ENCODE measurements around the gene ZNF620. TPM values are rescaled to one million over a fixed set of nuclear protein-coding genes. Genes with fewer than 3 reads are reported as not detected.
A peak's percentile ranks its signal among the peaks of the same experiment; 100 is the strongest.
"Not testable (repeated sequence)": the region's sequence is repeated elsewhere in the genome, so short reads cannot be mapped to it uniquely, and the experiment has no call there.

The ZNF620 gene
- total RNA-seq (2014; rRNA removed; shearing (Covaris generic)) = 3.2 and 4.4 TPM in 2 replicates

DNA sequence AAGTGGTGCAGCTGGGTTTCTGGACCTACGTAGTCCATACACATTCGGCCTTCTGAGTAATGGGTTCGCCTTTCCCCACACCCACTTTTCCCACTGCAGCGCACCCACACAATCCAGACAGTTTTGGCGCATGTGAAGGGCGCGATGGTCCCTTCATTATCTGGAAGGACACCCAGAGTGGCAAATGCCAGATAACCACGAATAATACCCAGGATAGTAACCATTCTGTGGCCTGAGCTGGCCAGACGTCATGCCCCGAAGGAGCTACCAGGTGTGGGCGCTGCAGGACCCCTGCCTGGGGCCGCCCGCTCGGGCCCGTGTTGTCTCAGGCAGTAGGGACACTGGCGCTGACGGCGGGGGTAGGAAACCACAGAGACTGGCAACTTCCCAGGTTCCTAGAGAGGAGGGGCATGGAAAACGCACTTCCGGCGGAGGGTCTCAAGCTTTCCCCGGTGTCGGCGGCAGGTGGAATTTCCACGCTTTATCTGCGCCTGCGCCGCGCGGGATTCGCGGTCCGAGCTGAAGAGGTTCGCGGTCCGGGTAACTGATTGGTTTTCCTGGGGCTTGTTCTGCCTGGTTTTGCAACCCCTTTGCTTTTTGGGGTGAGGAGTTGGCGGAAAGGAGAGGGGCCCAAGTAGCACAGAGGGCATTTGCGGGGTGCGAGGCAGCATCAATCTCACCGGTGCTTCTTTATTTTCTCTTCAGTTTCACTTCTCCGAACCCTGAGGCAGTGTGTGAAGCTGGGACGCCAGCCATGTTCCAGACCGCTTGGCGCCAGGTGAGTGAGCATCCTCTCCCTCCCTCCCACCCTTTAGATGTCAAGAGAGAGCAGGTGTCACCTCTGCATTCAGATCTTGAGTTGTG is at the start of gene ZNF620:
Gene ZNF620 (plus strand): TSS at position 441 of the 864 bp plus-strand sequence. CDS start 314 bp downstream, at position 755.
- peak; percentile 59 for DNase-seq (ENCODE audit: low read depth)

DNA sequence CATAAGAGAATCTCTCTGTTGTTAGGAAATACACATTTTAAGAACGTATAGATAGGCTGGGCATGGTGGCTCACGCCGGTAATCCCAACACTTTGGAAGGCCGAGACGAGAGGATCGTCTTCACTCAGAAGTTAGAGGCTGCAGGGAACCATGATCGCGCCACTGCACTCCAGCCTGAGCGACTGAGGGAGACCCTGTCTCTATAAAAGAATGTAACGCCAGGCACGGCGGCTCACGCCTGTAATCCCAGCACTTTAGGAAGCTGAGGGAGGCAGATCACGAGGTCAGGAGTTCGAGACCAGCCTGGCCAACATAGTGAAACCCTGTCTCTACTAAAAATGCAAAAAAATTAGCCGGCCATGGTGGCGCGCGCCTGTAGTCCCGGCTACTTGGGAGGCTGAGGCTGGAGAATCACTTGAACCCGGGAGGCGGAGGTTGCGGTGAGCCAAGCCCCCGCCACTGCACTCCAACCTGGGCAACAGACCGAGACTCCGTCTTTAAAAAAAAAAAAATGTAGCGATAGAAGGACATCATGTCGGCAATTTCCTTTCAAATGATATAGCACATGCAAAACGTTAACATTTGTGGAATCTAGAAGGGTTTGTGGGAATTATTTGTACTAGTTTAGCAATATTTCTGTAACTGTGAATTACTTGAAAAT is 49.4 kb upstream of the ZNF620 start:
- no peak for DNase-seq (ENCODE audit: low read depth)

DNA sequence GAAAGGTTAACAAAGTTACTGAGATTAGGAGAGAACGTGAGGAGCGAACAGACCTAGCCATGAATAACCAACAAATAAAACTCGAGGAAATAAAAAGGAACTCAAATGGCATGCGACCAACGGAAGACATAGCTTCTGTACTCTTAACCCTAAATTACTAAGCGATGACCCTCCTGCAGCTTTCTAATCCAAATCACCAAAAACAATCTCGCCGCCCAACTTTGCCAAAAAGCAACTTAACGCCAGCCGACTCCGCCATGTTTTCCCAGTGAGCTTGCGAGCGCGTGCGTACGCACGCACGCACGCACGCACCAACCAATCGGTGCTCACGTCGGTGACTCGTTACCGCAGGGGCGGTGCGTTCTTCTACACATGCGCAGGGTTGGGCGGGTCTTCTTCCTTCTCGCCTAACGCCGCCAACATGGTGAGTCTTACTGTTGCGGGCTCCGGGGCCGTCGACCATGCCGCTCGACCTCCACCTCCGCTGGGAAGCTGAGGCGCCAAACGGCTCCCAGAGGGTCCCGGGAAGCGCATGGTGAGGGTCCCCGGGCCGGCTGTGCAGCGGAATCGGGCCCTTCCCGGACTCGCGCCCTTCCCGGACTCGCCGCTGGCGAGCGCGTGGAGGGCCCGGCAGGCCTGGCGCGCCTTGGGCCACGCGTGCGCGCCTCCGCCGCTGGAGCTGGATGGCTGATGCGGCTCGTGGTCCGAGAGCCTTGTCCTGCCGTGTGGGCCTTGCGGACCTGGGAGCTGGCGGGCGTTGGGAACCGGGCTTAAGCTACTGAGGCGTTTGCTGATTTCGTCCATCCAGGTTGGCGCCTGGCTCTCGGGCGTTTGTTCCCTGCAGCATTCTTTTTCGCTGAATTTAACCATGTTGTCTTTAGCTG is 48.7 kb upstream of the ZNF620 start, which contains the start of gene RPL14:
Gene RPL14 (plus strand): TSS at position 400 of the 884 bp plus-strand sequence. CDS start 133 bp downstream, at position 533.
- DNase-seq (ENCODE audit: low read depth) = peak; percentile 92

DNA sequence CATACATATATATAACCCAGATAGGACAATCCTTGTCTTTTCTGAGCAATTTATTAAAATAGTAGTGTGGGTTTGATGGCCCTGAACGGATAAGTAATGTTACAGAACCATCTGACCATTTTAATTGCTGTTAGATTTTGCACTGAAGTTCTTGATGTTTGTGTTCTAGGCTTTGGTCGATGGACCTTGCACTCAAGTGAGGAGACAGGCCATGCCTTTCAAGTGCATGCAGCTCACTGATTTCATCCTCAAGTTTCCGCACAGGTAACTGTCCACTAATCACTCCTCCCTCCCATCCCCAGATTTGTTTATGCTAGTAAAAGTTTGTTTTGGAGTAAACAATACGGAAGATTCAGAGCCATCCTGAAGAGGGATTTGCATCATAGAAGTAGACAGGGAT is 47.4 kb upstream of the ZNF620 start:
- DNase-seq (ENCODE audit: low read depth) = no peak

DNA sequence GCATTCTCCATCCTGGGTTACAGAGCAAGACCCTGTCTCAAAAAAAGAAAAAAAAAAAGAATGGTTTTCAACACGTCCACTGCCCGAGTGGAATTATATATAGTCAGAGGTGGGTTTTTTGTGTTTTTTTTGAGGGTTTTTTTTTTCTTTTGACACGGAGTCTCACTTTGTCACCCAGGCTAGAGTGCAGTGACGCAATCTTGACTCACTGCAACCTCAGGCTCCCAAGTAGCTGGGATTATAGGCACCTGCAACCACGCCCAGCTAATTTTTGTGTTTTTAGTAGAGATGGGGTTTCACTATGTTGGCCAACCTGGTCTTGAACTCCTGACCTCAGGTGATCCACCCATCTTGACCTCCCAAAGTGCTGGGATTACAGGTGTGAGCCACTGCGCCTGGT is 45.4 kb upstream of the ZNF620 start:
- DNase-seq (ENCODE audit: low read depth) = not testable (repeated sequence)

DNA sequence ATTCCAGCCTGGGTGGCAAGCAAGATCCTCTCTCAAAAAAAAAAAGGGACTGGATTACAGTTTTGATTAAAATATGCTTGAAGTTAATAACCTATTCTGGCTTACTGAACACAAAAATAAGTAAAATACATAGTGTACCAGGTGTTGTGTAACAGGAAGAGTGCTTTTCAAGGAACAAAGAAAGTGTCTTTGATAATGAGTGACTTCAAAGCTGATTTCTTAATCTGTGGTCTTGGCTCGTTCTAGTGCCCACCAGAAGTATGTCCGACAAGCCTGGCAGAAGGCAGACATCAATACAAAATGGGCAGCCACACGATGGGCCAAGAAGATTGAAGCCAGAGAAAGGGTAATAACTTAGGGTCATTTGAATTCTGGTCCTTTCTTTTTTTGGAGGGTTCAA is 44.7 kb upstream of the ZNF620 start:
- DNase-seq (ENCODE audit: low read depth) = no peak

DNA sequence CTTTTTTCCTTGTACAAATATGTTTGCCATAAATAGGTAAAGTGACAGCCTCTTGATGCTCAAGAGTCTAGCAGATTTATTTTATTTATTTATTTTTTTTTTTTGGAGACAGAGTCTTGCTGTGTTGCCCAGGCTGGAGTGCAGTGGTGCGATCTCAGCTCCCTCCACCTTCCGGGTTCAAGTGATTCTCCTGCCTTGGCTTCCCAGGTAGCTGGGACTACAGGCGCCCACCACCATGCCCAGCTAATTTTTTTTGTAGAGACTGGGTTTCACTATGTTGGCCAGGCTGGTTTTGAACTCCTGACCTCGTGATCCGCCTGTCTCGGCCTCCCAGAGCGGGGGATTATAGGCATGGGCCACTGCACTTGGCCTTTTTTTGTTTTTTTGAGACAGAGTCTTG is 43.0 kb upstream of the ZNF620 start:
- not testable (repeated sequence) for DNase-seq (ENCODE audit: low read depth)

DNA sequence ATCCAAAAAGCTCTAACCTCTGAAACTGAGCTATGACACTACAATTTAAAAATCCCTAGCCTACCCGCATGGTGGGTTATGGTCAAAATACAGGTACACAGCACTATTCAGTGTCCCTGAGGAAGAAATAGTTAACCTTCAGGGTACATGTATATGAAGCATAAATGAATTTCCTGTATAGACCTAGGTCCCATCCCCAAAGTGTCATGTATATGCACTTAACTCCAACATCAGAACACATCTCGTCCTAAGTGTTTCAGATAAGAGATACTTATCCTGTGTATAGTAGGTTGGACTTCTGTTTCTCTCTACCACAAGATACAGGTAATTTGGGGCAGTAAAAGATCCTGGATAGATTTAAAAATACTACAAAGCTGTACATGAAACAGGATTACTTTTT is 42.3 kb upstream of the ZNF620 start:
- DNase-seq (ENCODE audit: low read depth) = no peak

DNA sequence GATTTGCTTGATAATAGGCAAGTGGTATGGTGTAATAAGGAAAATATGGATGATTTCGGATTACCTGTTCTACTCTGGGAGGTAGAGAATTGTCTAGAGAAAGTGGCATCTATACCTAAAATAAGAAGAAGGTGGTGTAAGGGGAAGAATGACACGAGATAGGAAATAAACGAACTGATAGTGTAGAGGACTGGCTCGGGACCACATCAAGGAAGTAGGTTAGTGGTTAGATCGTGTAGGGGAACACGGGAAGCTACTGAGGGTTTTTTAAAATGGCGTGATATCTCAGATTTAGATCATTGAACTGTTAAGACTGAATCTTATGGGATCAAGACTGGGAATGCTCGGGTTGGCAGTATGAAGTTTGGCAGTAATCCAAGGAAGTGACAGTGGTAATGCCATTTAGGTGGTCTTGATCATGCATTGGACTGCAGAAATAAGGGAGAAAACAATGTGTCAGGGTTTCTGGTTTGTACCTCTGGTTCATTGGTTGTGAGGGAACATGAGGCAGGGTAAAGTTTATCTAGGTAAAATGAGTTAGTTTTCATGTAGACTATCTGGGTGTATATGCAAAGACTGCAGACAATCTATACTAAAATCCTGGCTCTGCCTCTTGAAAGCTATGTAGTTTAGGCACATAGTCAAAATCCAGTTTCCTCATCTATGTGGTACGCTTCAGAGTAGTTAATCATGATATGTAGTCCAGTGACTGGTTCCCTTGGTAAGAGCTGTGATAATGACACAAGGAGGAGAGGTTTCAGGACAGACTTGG is 41.3 kb upstream of the ZNF620 start:
- DNase-seq (ENCODE audit: low read depth) = no peak

DNA sequence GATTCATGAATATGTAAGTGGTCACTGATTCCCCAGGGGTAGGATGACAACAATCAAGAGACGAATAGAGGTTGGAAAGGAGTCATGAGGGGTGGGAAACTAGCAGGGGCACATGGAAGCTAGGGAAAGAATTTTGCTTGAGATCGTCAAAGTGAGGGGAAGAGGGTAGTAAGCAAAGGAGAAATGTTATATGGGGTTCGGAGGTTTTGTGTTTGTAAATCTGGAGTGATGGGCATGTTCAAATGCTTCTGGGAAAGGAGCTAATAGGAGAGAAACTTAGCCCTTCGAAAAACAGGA is 40.8 kb upstream of the ZNF620 start:
- no peak for DNase-seq (ENCODE audit: low read depth)

DNA sequence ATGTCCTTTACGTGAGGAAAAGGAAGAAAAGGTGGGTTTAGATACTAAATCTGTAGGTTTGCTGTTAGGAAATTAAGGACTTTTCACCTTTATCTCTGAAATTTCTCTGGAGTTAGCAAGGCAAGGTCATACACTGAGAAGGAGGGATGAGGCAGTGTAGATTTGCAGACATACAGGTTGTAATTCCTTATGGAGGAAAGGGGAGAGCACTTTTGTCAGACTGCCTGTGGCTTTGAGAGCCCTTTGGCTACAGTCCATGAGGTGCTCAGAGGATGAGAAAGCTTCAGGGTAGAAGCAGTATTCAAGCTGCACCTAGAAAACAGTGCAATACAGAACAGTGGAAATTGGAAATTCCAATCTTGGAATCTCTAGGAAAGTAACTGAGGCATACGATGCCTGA is 40.4 kb upstream of the ZNF620 start:
- DNase-seq (ENCODE audit: low read depth) = peak; percentile 20

DNA sequence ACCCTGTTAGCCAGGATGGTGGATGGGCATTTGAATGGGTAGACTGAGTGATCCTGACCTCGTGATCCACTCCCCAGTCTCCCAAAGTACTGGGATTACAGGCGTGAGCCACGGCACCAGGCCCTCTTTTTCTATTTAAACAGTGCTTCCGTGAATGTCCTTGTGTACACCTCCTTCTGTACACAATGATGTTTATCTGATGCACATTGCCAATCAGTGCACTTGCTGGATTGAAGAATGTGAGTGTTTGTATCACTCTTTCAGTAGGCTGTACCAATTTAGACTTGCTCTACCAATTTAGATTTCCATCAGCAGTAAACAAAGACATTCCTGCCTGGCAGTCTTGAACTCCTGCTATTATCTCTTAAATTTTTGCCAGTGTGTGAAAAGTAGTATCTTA is 37.8 kb upstream of the ZNF620 start:
- no peak for DNase-seq (ENCODE audit: low read depth)

DNA sequence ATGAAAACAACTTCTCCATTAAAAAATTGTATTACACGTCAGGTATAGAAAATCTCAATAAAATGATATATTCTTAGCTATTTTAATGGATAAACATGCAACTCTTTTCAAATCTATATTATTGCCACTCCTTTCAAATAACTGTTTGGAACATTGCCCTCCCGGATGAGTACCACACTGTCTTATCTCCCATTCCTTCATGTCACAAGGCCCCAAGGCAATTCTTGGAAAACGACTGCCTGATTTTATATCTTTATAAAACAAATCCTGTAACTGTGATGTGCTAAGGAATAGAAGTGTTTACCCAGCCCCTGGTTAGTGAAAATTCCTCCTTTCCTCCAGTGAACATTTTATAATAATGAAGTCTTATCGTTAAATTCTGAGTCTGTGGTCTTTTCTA is 35.1 kb upstream of the ZNF620 start:
- no peak for DNase-seq (ENCODE audit: low read depth)

DNA sequence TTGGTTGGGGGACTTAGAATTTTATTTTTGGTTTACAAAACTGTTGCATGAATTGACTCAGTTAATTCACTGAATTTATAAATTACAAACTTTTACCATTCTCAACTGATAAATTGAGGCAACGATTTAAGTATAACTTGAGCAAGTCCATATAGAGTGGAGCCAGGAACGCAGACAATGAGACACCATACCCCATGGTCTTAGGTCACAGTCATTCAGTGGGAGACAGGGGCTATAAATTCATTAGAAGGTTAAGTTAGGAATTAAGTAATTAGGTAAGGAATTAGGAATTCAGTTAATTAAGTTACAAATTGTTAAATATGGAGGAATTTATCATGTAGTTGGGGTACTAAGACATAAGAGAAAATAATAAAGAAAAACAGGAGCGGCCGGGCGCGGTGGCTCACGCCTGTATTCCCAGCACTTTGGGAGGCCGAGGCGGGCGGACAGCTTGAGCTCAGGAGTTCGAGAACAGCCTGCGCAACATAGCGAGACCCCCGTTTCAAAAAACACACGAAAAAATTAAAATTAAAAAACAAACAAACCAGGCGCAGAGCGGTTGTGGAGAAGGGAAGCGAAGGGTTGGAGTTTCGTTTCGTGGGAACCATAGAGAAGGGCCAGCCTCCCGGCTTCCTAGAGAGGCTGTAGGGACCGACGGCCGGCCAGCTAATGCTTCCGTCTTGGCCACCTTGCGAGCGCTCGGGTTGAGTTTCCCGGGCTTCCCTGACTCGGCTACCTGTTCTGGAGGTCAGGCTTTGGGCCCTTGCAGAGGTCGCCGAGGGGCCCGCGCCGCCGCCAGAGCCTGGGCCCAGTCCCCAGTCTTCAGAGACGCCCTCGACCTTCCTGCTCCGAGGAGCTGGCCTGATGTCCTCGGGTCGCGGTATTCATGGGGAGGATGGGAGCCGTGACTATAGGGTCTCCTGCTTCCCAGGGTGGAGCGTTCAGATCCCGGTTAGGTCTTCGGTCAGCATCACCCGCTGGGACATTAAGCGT is 29.1 kb upstream of the ZNF620 start, which contains the start of gene ZNF619:
Gene ZNF619 (plus strand): TSS at position 645 of the 993 bp plus-strand sequence. CDS start 858 bp downstream, outside the sequence.
- peak; percentile 67 for DNase-seq (ENCODE audit: low read depth)

DNA sequence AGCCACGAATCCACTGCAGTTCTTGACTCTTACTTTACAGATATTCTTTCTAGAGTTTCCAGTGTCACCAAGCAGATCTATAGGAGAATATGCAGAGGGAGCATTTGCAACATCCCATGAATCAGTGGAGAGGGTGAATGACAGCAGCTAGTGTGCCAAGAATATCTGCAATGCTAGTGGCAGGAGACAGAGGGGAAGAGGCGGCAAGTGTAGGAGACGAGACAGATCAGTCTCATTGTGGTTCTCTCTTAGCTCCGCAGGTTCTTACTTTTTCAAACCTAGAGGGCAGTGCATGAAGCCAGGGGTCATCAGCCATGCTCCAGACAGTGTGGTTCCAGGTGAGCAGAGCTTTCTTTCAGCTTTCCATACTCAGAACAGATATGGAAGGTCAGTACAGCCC is 28.2 kb upstream of the ZNF620 start:
- no peak for DNase-seq (ENCODE audit: low read depth)

DNA sequence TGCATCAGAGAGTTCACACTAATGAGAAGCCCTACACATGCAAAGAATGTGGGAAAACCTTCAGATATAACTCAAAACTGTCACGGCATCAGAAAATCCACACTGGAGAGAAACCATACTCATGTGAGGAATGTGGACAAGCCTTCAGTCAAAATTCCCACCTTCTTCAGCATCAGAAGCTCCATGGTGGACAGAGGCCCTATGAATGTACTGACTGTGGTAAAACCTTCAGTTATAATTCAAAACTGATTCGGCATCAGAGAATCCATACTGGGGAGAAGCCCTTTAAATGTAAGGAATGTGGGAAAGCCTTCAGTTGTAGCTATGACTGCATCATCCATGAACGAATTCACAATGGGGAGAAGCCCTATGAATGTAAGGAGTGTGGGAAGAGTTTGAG is 18.7 kb upstream of the ZNF620 start:
- DNase-seq (ENCODE audit: low read depth) = no peak

DNA sequence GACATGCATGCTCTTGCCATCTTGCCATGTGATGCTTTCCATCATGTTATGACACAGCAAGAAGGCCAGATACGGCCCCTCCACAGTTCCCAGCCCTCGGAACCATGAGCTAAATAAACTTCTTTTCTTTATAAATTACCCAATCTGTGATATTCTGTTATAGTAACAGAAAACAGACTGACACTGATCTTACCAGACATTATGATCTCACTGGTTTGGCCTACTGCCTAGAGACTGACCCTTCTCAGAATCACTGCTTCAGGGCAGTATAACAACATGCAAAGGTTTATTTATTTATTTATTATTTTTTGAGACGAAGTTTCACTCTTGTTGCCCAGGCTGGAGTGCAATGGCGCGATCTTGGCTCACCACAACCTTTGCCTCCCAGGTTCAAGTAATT is 14.9 kb upstream of the ZNF620 start:
- DNase-seq (ENCODE audit: low read depth) = peak; percentile 29

DNA sequence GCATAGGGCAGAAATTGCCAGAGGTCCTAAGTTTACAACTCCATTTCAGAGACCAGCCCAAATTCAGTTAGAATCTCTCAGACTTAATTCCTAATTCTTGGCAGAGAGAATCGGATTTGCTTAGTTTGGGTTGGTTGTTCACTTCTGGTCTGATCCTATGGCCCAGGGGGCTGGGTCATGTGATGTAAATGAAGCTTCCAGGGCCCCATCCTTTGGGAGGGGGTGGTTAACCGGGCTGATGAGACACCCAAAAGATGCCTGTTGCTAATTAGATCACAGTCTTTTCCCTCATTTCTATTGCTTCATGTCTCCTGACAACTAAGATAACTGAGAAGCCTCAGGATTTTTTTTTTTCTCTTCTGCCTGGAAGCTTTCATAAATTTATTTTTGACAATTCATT is 11.1 kb upstream of the ZNF620 start:
- no peak for DNase-seq (ENCODE audit: low read depth)

DNA sequence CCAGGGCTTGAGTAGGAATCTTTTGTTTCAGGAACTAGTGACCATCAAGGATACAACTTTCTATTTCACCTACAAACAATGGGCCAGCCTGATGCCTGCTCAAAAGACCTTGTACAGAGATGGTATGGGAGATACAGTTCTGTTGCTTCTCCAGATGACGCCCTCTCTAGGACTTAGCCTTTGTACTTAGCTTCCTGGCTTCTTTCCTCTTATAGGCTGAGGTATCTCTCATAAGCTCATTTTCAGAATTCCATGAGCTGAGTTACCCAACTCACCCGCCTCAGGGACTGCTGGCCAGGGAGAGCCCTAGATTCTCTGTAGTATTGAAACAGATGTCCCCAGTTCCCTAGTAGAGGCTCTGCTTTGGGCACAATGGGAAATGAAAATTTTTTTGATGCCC is 8.6 kb upstream of the ZNF620 start:
- no peak for DNase-seq (ENCODE audit: low read depth)

DNA sequence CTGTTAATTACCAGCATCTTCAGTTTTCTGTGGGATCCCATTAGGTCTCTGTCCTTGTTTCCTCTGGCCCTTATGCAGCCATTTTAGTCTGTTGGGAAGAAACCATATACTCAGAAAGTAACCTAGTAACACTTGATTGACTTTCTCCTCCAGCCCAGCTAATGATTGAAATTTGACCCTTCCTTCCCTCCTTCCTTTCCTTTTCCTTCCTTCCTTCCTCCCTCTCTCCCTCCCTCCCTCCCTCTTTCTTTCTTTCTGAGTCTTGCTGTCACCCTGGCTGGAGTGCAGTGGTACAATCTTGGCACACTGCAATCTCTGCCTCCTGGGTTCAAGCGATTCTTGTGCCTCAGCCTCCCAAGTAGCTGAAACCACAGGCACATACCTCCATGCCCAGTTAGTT is 5.9 kb upstream of the ZNF620 start:
- DNase-seq (ENCODE audit: low read depth) = no peak
